ENCODE results near the gene TAF8. TPM values are rescaled to one million over a fixed set of nuclear protein-coding genes. Genes with fewer than 3 reads are reported as not detected.

TAF8 gene
- total RNA-seq, 1 experiment from 2014 or later: 20.8 TPM

GRCh38 chr6:42078386-42078785 lies 28.1 kb downstream of the TAF8 start:
- H3K4me3 ChIP-seq: no peak overlapping the region
- no peaks in the 10 kb centered on the region for H3K27me3 ChIP-seq
- H3K36me3 ChIP-seq: no peaks in the 10 kb centered on the region
- DNase-seq: no peak
- H3K9me3 ChIP-seq: no peaks in the 10 kb centered on the region

- DNase-seq: no peak
- Histone ChIP-seq H3K9me3 (no peaks in the 10 kb centered on the region), H3K36me3 (no peaks in the 10 kb centered on the region), H3K4me3 (no peak overlapping the region), H3K27me3 (no peaks in the 10 kb centered on the region)
Observed at GRCh38 chr6:42079941-42080464, 29.7 kb downstream of the TAF8 start.

GRCh38 chr6:42083530-42083929 lies 33.2 kb downstream of the TAF8 start:
- Histone ChIP-seq H3K27me3 (no peaks in the 10 kb centered on the region), H3K9me3 (no peaks in the 10 kb centered on the region), H3K36me3 (no peaks in the 10 kb centered on the region), H3K4me3 (no peak overlapping the region)
- no peak for DNase-seq

GRCh38 chr6:42084889-42085288 lies 34.6 kb downstream of the TAF8 start:
- H3K4me3 ChIP-seq: no peak overlapping the region
- no peaks in the 10 kb centered on the region for H3K27me3 ChIP-seq
- DNase-seq: no peak
- H3K9me3 ChIP-seq: no peaks in the 10 kb centered on the region
- H3K36me3 ChIP-seq: no peaks in the 10 kb centered on the region

GRCh38 chr6:42086046-42087035 lies 36.0 kb downstream of the TAF8 start:
- Histone ChIP-seq H3K9me3 (no peaks in the 10 kb centered on the region), H3K36me3 (no peaks in the 10 kb centered on the region), H3K27me3 (no peaks in the 10 kb centered on the region), H3K4me3 (no peak overlapping the region)
- DNase-seq: no peak

- Histone ChIP-seq H3K9me3 (no peaks in the 10 kb centered on the region), H3K27me3 (no peaks in the 10 kb centered on the region), H3K4me3 (no peak overlapping the region), H3K36me3 (no peaks in the 10 kb centered on the region)
- DNase-seq: peak; percentile 25
Observed at GRCh38 chr6:42088101-42088591, 37.8 kb downstream of the TAF8 start.

- Histone ChIP-seq H3K27me3 (no peaks in the 10 kb centered on the region), H3K36me3 (no peaks in the 10 kb centered on the region), H3K4me3 (no peak overlapping the region), H3K9me3 (no peaks in the 10 kb centered on the region)
- DNase-seq: no peak
Observed at GRCh38 chr6:42090819-42091717, 40.7 kb downstream of the TAF8 start.

- H3K4me3 ChIP-seq: no peak overlapping the region
- no peaks in the 10 kb centered on the region for H3K27me3 ChIP-seq
- no peak for DNase-seq
- H3K36me3 ChIP-seq: no peaks in the 10 kb centered on the region
- H3K9me3 ChIP-seq: no peaks in the 10 kb centered on the region
Observed at GRCh38 chr6:42091718-42092023, 41.3 kb downstream of the TAF8 start.

- no peaks in the 10 kb centered on the region for H3K9me3 ChIP-seq
- H3K27me3 ChIP-seq: no peaks in the 10 kb centered on the region
- no peak overlapping the region for H3K4me3 ChIP-seq
- H3K36me3 ChIP-seq: no peaks in the 10 kb centered on the region
- DNase-seq: no peak
Observed at GRCh38 chr6:42093582-42094329, 43.4 kb downstream of the TAF8 start.

- H3K36me3 ChIP-seq: no peaks in the 10 kb centered on the region
- H3K4me3 ChIP-seq: no peak overlapping the region
- no peak for DNase-seq
- H3K27me3 ChIP-seq: no peaks in the 10 kb centered on the region
- H3K9me3 ChIP-seq: no peaks in the 10 kb centered on the region
Observed at GRCh38 chr6:42095094-42095493, 44.8 kb downstream of the TAF8 start.

GRCh38 chr6:42095776-42096541 lies 45.6 kb downstream of the TAF8 start:
- Histone ChIP-seq H3K27me3 (no peaks in the 10 kb centered on the region), H3K4me3 (no peak overlapping the region), H3K36me3 (no peaks in the 10 kb centered on the region), H3K9me3 (no peaks in the 10 kb centered on the region)
- DNase-seq: no peak

- Histone ChIP-seq H3K27me3 (no peaks in the 10 kb centered on the region), H3K9me3 (no peaks in the 10 kb centered on the region), H3K4me3 (no peak overlapping the region), H3K36me3 (no peaks in the 10 kb centered on the region)
- DNase-seq: no peak
Observed at GRCh38 chr6:42099340-42100028, 49.2 kb downstream of the TAF8 start.

- H3K27me3 ChIP-seq: no peaks in the 10 kb centered on the region
- no peak for DNase-seq
- no peak overlapping the region for H3K4me3 ChIP-seq
- H3K36me3 ChIP-seq: no peaks in the 10 kb centered on the region
- no peaks in the 10 kb centered on the region for H3K9me3 ChIP-seq
Observed at GRCh38 chr6:42100029-42100901, 49.9 kb downstream of the TAF8 start.

GRCh38 chr6:42101186-42101657 lies 50.9 kb downstream of the TAF8 start:
- Histone ChIP-seq H3K4me3 (no peak overlapping the region), H3K36me3 (no peaks in the 10 kb centered on the region), H3K27me3 (no peaks in the 10 kb centered on the region), H3K9me3 (no peaks in the 10 kb centered on the region)
- no peak for DNase-seq
